ENCODE results near the gene TMEM221. TPM values are rescaled to one million over a fixed set of nuclear protein-coding genes. Genes with fewer than 3 reads are reported as not detected.

The TMEM221 gene
- total RNA-seq, 3 donors from 2014 or later = 0.34 to 0.51 TPM; not detected in 1

DNA sequence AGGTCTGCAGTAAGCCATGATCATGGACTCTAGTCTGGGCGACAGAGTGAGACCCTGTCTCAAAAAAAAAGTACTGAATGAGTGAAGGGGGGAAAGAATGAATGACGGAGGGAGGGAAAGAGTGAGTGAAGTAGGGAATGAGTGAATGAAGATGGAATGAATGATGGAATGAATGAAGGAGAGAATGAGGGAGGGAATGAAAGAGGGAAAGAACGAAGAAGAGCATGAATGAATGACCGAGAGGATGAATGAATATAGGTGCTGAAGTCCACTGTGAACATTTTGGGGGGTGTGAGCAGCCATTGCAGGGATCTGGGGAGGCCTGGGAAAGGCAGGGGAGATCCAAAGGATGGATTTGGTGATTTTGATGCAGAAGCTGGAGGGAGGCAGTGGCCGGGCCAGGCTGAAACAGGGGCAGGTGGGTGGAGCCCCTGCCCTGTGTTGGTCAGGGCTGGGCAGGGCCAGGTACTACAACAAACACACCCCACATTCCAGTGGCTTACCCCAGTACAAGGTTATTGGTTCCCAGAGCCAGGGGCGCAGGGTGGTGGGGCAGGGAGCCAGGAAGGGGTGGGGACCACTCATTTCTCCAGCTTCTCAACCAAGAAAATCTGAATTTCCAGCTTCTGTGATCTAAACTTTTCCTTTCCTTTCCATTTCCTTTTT is 36.2 kb upstream of the TMEM221 start:
- no peaks in the 10 kb centered on the region for H3K36me3 ChIP-seq (ENCODE audit: low read depth)
- ATAC-seq (no peak), DNase-seq (no peak)
- TF ChIP-seq, protein P1, sequence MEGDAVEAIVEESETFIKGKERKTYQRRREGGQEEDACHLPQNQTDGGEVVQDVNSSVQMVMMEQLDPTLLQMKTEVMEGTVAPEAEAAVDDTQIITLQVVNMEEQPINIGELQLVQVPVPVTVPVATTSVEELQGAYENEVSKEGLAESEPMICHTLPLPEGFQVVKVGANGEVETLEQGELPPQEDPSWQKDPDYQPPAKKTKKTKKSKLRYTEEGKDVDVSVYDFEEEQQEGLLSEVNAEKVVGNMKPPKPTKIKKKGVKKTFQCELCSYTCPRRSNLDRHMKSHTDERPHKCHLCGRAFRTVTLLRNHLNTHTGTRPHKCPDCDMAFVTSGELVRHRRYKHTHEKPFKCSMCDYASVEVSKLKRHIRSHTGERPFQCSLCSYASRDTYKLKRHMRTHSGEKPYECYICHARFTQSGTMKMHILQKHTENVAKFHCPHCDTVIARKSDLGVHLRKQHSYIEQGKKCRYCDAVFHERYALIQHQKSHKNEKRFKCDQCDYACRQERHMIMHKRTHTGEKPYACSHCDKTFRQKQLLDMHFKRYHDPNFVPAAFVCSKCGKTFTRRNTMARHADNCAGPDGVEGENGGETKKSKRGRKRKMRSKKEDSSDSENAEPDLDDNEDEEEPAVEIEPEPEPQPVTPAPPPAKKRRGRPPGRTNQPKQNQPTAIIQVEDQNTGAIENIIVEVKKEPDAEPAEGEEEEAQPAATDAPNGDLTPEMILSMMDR (IDR thresholded peaks at IDR 0.05) = no peak
- H3K9me3 ChIP-seq = no peaks in the 10 kb centered on the region
- intact Hi-C loops (cut with DNase I, micrococcal nuclease) = no loop called here
- H3K4me1 ChIP-seq (ENCODE audit: low read depth) = peaks cover 11% of the 10 kb centered on the region
- H3K4me3 ChIP-seq = no peak overlapping the region

DNA sequence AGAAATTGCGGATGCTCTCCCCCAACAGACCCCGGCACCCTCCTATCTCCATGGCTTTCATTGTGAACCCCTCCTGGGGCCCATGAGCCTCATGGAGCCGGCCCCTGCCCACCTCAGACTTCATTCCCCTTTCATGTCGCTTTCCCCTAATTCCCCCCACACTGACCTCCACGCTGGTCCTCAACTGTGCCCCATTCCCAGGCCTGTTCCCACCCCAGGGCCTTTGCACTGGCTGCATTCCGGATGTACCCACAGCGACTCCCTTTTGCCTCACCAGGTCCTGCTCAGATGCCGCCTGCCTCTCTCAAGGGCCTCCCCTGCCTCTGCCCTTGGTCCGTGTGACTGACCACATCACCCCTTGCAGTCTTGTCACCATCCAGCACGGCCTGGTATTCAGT is 35.1 kb upstream of the TMEM221 start:
- Histone ChIP-seq H3K4me1 (ENCODE audit: low read depth) (peaks cover 9% of the 10 kb centered on the region), H3K36me3 (ENCODE audit: low read depth) (no peaks in the 10 kb centered on the region), H3K9me3 (no peaks in the 10 kb centered on the region), H3K4me3 (no peak overlapping the region)
- TF ChIP-seq, protein P1 (IDR thresholded peaks at IDR 0.05) = no peak
- intact Hi-C loops (cut with DNase I, micrococcal nuclease) = no loop called here
- DNase-seq (no peak), ATAC-seq (no peak)

DNA sequence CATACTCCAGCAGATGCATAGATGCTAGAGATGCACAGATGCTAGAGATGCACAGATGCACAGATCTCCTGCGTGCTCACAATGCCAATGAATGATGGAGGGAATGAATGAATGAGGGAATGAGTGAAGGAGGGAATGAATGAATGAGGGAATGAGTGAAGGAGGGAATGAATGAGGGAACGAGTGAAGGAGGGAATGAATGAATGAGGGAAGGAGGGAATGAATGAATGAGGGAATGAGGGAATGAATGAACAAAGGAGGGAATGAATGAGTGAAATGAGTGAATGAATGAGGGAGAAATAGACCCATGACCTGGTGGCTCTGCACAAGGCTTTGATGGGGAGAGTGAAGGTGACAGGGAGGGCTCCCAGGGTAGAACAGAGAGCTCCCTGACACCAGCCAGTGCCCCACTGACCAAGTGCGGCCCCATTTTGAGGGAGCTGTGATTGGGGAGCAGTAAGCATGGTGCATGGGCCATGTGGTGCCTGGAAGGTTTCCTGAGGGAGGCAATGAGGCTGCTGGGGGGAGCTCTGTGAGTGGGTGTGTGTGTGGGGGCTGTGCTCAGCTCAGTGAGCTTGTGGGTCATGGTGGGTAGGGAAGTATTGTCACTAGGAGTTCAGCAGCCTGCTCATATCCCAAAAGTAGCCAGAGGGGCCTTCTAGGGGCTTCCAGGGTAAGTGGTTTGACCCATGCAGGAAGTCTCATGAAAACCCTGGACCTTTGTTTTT is 34.6 kb upstream of the TMEM221 start:
- DNase-seq = no peak
- Histone ChIP-seq H3K4me1 (ENCODE audit: low read depth) (peaks cover 3% of the 10 kb centered on the region), H3K4me3 (no peak overlapping the region), H3K9me3 (no peaks in the 10 kb centered on the region), H3K36me3 (ENCODE audit: low read depth) (no peaks in the 10 kb centered on the region)
- ATAC-seq = no peak
- intact Hi-C loops (cut with DNase I, micrococcal nuclease) = no loop called here
- TF ChIP-seq, protein P1 (IDR thresholded peaks at IDR 0.05) = no peak

DNA sequence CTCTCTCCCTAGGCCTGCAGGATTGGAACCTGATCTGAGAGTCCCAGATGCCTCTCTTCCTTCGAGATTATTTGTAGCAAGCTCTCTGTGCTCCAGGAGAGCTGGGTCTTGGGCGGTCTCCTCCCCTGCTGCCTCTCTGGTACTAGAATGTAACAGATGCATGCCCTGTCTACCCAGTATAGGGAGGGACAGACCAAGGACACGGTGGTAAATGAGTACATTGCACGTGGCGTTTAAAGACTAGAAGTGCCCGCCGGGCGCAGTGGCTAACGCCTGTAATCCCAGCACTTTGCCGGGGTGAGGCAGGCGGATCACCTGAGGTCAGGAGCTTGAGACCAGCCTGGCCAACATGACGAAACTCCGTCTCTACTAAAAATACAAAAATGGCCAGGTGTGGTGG is 33.5 kb upstream of the TMEM221 start:
- intact Hi-C loops (cut with DNase I, micrococcal nuclease) = no loop called here
- no peak overlapping the region for H3K4me3 ChIP-seq
- no peaks in the 10 kb centered on the region for H3K36me3 ChIP-seq (ENCODE audit: low read depth)
- TF ChIP-seq, protein P1 (IDR thresholded peaks at IDR 0.05) = no peak
- ATAC-seq (no peak), DNase-seq (no peak)
- H3K9me3 ChIP-seq = no peaks in the 10 kb centered on the region
- H3K4me1 ChIP-seq (ENCODE audit: low read depth) = no peaks in the 10 kb centered on the region

- no peaks in the 10 kb centered on the region for H3K9me3 ChIP-seq
- H3K4me1 ChIP-seq (ENCODE audit: low read depth) = no peaks in the 10 kb centered on the region
- H3K36me3 ChIP-seq (ENCODE audit: low read depth) = no peaks in the 10 kb centered on the region
- ATAC-seq (no peak), DNase-seq (no peak)
- TF ChIP-seq, protein P1 (IDR thresholded peaks at IDR 0.05) = no peak
- no peak overlapping the region for H3K4me3 ChIP-seq
- intact Hi-C loops (cut with DNase I, micrococcal nuclease) = no loop called here
Observed at GRCh38 chr19:17479325-17479791, 30.9 kb upstream of the TMEM221 start.
